ENCODE measurements around the gene TGIF1.
A peak's percentile ranks its signal among the peaks of the same experiment; 100 is the strongest.
"Not testable (repeated sequence)": the region's sequence is repeated elsewhere in the genome, so short reads cannot be mapped to it uniquely, and the experiment has no call there.

The TGIF1 gene

GRCh38 chr18:3412528-3412927 lies 37.4 kb upstream of the TGIF1 start:
- H3K4me3 ChIP-seq (ENCODE audit: low read length); H3K36me3 ChIP-seq (ENCODE audit: control insufficient read depth, insufficient read depth, low read length); H3K27me3 ChIP-seq (ENCODE audit: control insufficient read depth, insufficient read depth, low read length); H3K9me3 ChIP-seq (ENCODE audit: control insufficient read depth, low read length): not testable (repeated sequence)
- Histone ChIP-seq H3K9ac (ENCODE audit: low read length) (peak overlapping the region; percentile 59), H3K4me1 (ENCODE audit: control insufficient read depth, insufficient read depth, low read length) (peaks cover 10% of the 10 kb centered on the region)

- H3K9ac ChIP-seq (ENCODE audit: low read length): no peak overlapping the region
- no peaks in the 10 kb centered on the region for H3K36me3 ChIP-seq (ENCODE audit: control insufficient read depth, insufficient read depth, low read length)
- H3K9me3 ChIP-seq (ENCODE audit: control insufficient read depth, low read length): no peaks in the 10 kb centered on the region
- peaks cover 10% of the 10 kb centered on the region for H3K4me1 ChIP-seq (ENCODE audit: control insufficient read depth, insufficient read depth, low read length)
- no peaks in the 10 kb centered on the region for H3K27me3 ChIP-seq (ENCODE audit: control insufficient read depth, insufficient read depth, low read length)
- H3K4me3 ChIP-seq (ENCODE audit: low read length): no peak overlapping the region
Observed at GRCh38 chr18:3415110-3415509, 34.9 kb upstream of the TGIF1 start.

- H3K4me3 ChIP-seq (ENCODE audit: low read length): no peak overlapping the region
- no peaks in the 10 kb centered on the region for H3K9me3 ChIP-seq (ENCODE audit: control insufficient read depth, low read length)
- no peaks in the 10 kb centered on the region for H3K27me3 ChIP-seq (ENCODE audit: control insufficient read depth, insufficient read depth, low read length)
- no peaks in the 10 kb centered on the region for H3K36me3 ChIP-seq (ENCODE audit: control insufficient read depth, insufficient read depth, low read length)
- no peak overlapping the region for H3K9ac ChIP-seq (ENCODE audit: low read length)
- no peaks in the 10 kb centered on the region for H3K4me1 ChIP-seq (ENCODE audit: control insufficient read depth, insufficient read depth, low read length)
Observed at GRCh38 chr18:3418083-3418482, 31.9 kb upstream of the TGIF1 start.

GRCh38 chr18:3420919-3421279 lies 29.1 kb upstream of the TGIF1 start:
- no peak overlapping the region for H3K4me3 ChIP-seq (ENCODE audit: low read length)
- no peaks in the 10 kb centered on the region for H3K9me3 ChIP-seq (ENCODE audit: control insufficient read depth, low read length)
- no peaks in the 10 kb centered on the region for H3K36me3 ChIP-seq (ENCODE audit: control insufficient read depth, insufficient read depth, low read length)
- no peak overlapping the region for H3K9ac ChIP-seq (ENCODE audit: low read length)
- H3K4me1 ChIP-seq (ENCODE audit: control insufficient read depth, insufficient read depth, low read length): peaks cover 22% of the 10 kb centered on the region
- no peaks in the 10 kb centered on the region for H3K27me3 ChIP-seq (ENCODE audit: control insufficient read depth, insufficient read depth, low read length)

- no peaks in the 10 kb centered on the region for H3K9me3 ChIP-seq (ENCODE audit: control insufficient read depth, low read length)
- H3K4me1 ChIP-seq (ENCODE audit: control insufficient read depth, insufficient read depth, low read length): peaks cover 22% of the 10 kb centered on the region
- no peaks in the 10 kb centered on the region for H3K36me3 ChIP-seq (ENCODE audit: control insufficient read depth, insufficient read depth, low read length)
- no peaks in the 10 kb centered on the region for H3K27me3 ChIP-seq (ENCODE audit: control insufficient read depth, insufficient read depth, low read length)
- H3K4me3 ChIP-seq (ENCODE audit: low read length): no peak overlapping the region
- H3K9ac ChIP-seq (ENCODE audit: low read length): no peak overlapping the region
Observed at GRCh38 chr18:3422905-3423304, 27.1 kb upstream of the TGIF1 start.

- Histone ChIP-seq H3K9ac (ENCODE audit: low read length) (no peak overlapping the region), H3K9me3 (ENCODE audit: control insufficient read depth, low read length) (no peaks in the 10 kb centered on the region), H3K4me1 (ENCODE audit: control insufficient read depth, insufficient read depth, low read length) (peaks cover 22% of the 10 kb centered on the region), H3K27me3 (ENCODE audit: control insufficient read depth, insufficient read depth, low read length) (no peaks in the 10 kb centered on the region), H3K4me3 (ENCODE audit: low read length) (no peak overlapping the region), H3K36me3 (ENCODE audit: control insufficient read depth, insufficient read depth, low read length) (no peaks in the 10 kb centered on the region)
Observed at GRCh38 chr18:3424280-3424890, 25.6 kb upstream of the TGIF1 start.

GRCh38 chr18:3425030-3425429 lies 24.9 kb upstream of the TGIF1 start:
- peaks cover 22% of the 10 kb centered on the region for H3K4me1 ChIP-seq (ENCODE audit: control insufficient read depth, insufficient read depth, low read length)
- H3K27me3 ChIP-seq (ENCODE audit: control insufficient read depth, insufficient read depth, low read length): no peaks in the 10 kb centered on the region
- H3K36me3 ChIP-seq (ENCODE audit: control insufficient read depth, insufficient read depth, low read length): no peaks in the 10 kb centered on the region
- H3K9me3 ChIP-seq (ENCODE audit: control insufficient read depth, low read length): no peaks in the 10 kb centered on the region
- no peak overlapping the region for H3K9ac ChIP-seq (ENCODE audit: low read length)
- H3K4me3 ChIP-seq (ENCODE audit: low read length): no peak overlapping the region

GRCh38 chr18:3425446-3425845 lies 24.5 kb upstream of the TGIF1 start:
- Histone ChIP-seq H3K4me1 (ENCODE audit: control insufficient read depth, insufficient read depth, low read length) (peaks cover 22% of the 10 kb centered on the region), H3K27me3 (ENCODE audit: control insufficient read depth, insufficient read depth, low read length) (no peaks in the 10 kb centered on the region), H3K9me3 (ENCODE audit: control insufficient read depth, low read length) (no peaks in the 10 kb centered on the region), H3K36me3 (ENCODE audit: control insufficient read depth, insufficient read depth, low read length) (no peaks in the 10 kb centered on the region), H3K9ac (ENCODE audit: low read length) (no peak overlapping the region), H3K4me3 (ENCODE audit: low read length) (no peak overlapping the region)

GRCh38 chr18:3426074-3426473 lies 23.9 kb upstream of the TGIF1 start:
- no peaks in the 10 kb centered on the region for H3K36me3 ChIP-seq (ENCODE audit: control insufficient read depth, insufficient read depth, low read length)
- no peak overlapping the region for H3K4me3 ChIP-seq (ENCODE audit: low read length)
- H3K9me3 ChIP-seq (ENCODE audit: control insufficient read depth, low read length): no peaks in the 10 kb centered on the region
- no peak overlapping the region for H3K9ac ChIP-seq (ENCODE audit: low read length)
- no peaks in the 10 kb centered on the region for H3K27me3 ChIP-seq (ENCODE audit: control insufficient read depth, insufficient read depth, low read length)
- H3K4me1 ChIP-seq (ENCODE audit: control insufficient read depth, insufficient read depth, low read length): peaks cover 22% of the 10 kb centered on the region

- H3K27me3 ChIP-seq (ENCODE audit: control insufficient read depth, insufficient read depth, low read length): no peaks in the 10 kb centered on the region
Observed at GRCh38 chr18:3427944-3428343, 22.0 kb upstream of the TGIF1 start.

GRCh38 chr18:3429121-3429520 lies 20.9 kb upstream of the TGIF1 start:
- Histone ChIP-seq H3K36me3 (ENCODE audit: control insufficient read depth, insufficient read depth, low read length) (no peaks in the 10 kb centered on the region), H3K9me3 (ENCODE audit: control insufficient read depth, low read length) (no peaks in the 10 kb centered on the region), H3K4me3 (ENCODE audit: low read length) (no peak overlapping the region), H3K27me3 (ENCODE audit: control insufficient read depth, insufficient read depth, low read length) (no peaks in the 10 kb centered on the region), H3K4me1 (ENCODE audit: control insufficient read depth, insufficient read depth, low read length) (peaks cover 16% of the 10 kb centered on the region), H3K9ac (ENCODE audit: low read length) (no peak overlapping the region)

More at GRCh38 chr18:3427944-3428343, 22.0 kb upstream of the TGIF1 start:
- Histone ChIP-seq H3K9ac (ENCODE audit: low read length) (no peak overlapping the region), H3K9me3 (ENCODE audit: control insufficient read depth, low read length) (no peaks in the 10 kb centered on the region), H3K4me3 (ENCODE audit: low read length) (no peak overlapping the region), H3K36me3 (ENCODE audit: control insufficient read depth, insufficient read depth, low read length) (no peaks in the 10 kb centered on the region), H3K4me1 (ENCODE audit: control insufficient read depth, insufficient read depth, low read length) (peaks cover 22% of the 10 kb centered on the region)

- H3K27me3 ChIP-seq (ENCODE audit: control insufficient read depth, insufficient read depth, low read length): no peaks in the 10 kb centered on the region
- H3K4me1 ChIP-seq (ENCODE audit: control insufficient read depth, insufficient read depth, low read length): no peaks in the 10 kb centered on the region
- no peaks in the 10 kb centered on the region for H3K9me3 ChIP-seq (ENCODE audit: control insufficient read depth, low read length)
- H3K9ac ChIP-seq (ENCODE audit: low read length): no peak overlapping the region
- H3K4me3 ChIP-seq (ENCODE audit: low read length): no peak overlapping the region
- H3K36me3 ChIP-seq (ENCODE audit: control insufficient read depth, insufficient read depth, low read length): no peaks in the 10 kb centered on the region
Observed at GRCh38 chr18:3434685-3435084, 15.3 kb upstream of the TGIF1 start.

GRCh38 chr18:3440341-3440740 lies 9.6 kb upstream of the TGIF1 start:
- H3K4me3 ChIP-seq (ENCODE audit: low read length): no peak overlapping the region
- no peak overlapping the region for H3K9ac ChIP-seq (ENCODE audit: low read length)
- no peaks in the 10 kb centered on the region for H3K36me3 ChIP-seq (ENCODE audit: control insufficient read depth, insufficient read depth, low read length)
- H3K4me1 ChIP-seq (ENCODE audit: control insufficient read depth, insufficient read depth, low read length): no peaks in the 10 kb centered on the region
- no peaks in the 10 kb centered on the region for H3K27me3 ChIP-seq (ENCODE audit: control insufficient read depth, insufficient read depth, low read length)
- H3K9me3 ChIP-seq (ENCODE audit: control insufficient read depth, low read length): no peaks in the 10 kb centered on the region
